MM.1S (cell line): ENCODE data around the gene FYB1.

Source experiments
- CTCF ChIP-seq: fragments of 300-600 bp; sonication (generic); IDR thresholded peaks from 2 replicates; pipeline ENCODE4 v1.5.1; 2016; ENCODE audit warnings: antibody characterized with exemption, low read length, mixed read lengths
- EZH2 ChIP-seq: fragments of 300-600 bp; sonication (generic); optimal IDR thresholded peaks from 2 replicates; pipeline ENCODE3; 2017; ENCODE audit warnings: low read depth, mild to moderate bottlenecking, antibody characterized with exemption, low read length, mixed read lengths

- TF ChIP-seq CTCF (no peak), EZH2 (no peak)
Measured at GRCh38 chr5:39116344-39117170, 102.8 kb downstream of the FYB1 start.
